ENCODE data around the gene TMEM178B.

DNA sequence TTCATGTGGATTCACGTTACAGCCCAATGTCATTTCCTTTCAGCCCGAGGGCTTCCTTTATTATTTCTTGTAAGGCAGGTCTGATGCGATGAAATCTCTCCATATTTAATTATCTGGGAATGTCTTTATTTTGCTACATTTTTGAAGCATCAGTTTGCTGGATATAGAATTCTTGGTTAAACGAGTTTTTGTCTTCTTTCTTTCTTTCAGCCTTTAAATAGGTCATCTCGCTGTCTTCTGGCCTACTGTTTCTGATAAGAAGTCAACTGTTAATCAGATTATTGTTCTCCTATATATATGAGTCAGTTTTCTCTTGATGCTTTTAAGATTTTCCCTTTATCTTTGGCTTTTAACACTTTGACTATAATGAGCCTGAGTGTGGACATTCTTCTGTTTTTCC lies 184.7 kb downstream of the TMEM178B start:
- no peak for TF ChIP-seq EZH2 (IDR thresholded peaks at IDR 0.05; ENCODE audit: borderline replicate concordance, insufficient read depth, low read depth, low read length, poor library complexity, severe bottlenecking)
- TF ChIP-seq CTCF (IDR thresholded peaks at IDR 0.05): no peak

All from B cell (primary cell).